ENCODE results near the gene MCM10.

MCM10 gene

GRCh38 chr10:13222151-13222550 lies 60.8 kb downstream of the MCM10 start:
- H3K4me3 ChIP-seq (replicated peaks; ENCODE audit: insufficient read depth, low read length): no peak overlapping the region
- TF ChIP-seq SPI1 (IDR thresholded peaks at IDR 0.05; ENCODE audit: borderline replicate concordance, low read depth) (no peak), REST (IDR thresholded peaks at IDR 0.05; ENCODE audit: insufficient replicate concordance, low read depth) (no peak), GABPA (IDR thresholded peaks at IDR 0.05; ENCODE audit: low read depth) (no peak), POLR2AphosphoS5 (IDR thresholded peaks at IDR 0.05; ENCODE audit: low read depth) (no peak)
- TF ChIP-seq, protein P1, sequence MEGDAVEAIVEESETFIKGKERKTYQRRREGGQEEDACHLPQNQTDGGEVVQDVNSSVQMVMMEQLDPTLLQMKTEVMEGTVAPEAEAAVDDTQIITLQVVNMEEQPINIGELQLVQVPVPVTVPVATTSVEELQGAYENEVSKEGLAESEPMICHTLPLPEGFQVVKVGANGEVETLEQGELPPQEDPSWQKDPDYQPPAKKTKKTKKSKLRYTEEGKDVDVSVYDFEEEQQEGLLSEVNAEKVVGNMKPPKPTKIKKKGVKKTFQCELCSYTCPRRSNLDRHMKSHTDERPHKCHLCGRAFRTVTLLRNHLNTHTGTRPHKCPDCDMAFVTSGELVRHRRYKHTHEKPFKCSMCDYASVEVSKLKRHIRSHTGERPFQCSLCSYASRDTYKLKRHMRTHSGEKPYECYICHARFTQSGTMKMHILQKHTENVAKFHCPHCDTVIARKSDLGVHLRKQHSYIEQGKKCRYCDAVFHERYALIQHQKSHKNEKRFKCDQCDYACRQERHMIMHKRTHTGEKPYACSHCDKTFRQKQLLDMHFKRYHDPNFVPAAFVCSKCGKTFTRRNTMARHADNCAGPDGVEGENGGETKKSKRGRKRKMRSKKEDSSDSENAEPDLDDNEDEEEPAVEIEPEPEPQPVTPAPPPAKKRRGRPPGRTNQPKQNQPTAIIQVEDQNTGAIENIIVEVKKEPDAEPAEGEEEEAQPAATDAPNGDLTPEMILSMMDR (IDR thresholded peaks at IDR 0.05; ENCODE audit: insufficient read depth, low read length): no peak
- H3K27ac ChIP-seq (replicated peaks): no peak overlapping the region
- DNase-seq (ENCODE audit: low read depth in 1 of 2, low spot score in 1 of 2): no peak
- H3K27me3 ChIP-seq (ENCODE audit: insufficient read depth, poor library complexity, severe bottlenecking): no peaks in the 10 kb centered on the region

DNA sequence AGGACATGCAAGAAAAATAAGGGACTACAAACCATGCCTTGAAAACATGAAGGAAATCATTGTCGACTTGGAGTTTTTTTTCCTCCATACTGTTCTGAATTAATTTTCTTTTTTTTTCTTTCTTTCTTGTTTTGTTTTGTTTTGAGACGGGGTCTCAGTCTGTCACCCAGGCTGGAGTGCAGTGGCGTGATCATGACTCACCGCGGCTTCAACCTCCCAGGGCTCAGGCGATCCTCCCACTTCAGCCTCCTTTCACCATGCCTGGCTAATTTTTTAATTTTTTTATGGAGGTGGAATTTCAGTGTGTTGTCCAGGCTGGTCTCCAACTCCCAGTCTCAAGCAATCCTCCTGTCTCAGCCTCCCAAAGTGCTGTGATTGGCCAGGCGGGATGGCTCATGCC lies 61.2 kb downstream of the MCM10 start:
- TF ChIP-seq, protein P1 (IDR thresholded peaks at IDR 0.05; ENCODE audit: insufficient read depth, low read length): no peak
- no peak for TF ChIP-seq GABPA (IDR thresholded peaks at IDR 0.05; ENCODE audit: low read depth)
- no peak for TF ChIP-seq POLR2AphosphoS5 (IDR thresholded peaks at IDR 0.05; ENCODE audit: low read depth)
- TF ChIP-seq REST (IDR thresholded peaks at IDR 0.05; ENCODE audit: insufficient replicate concordance, low read depth): no peak
- TF ChIP-seq SPI1 (IDR thresholded peaks at IDR 0.05; ENCODE audit: borderline replicate concordance, low read depth): no peak
- no peak for DNase-seq (ENCODE audit: low read depth in 1 of 2, low spot score in 1 of 2)
- no peak overlapping the region for H3K27ac ChIP-seq (replicated peaks)
- H3K4me3 ChIP-seq (replicated peaks; ENCODE audit: insufficient read depth, low read length): no peak overlapping the region
- H3K27me3 ChIP-seq (ENCODE audit: insufficient read depth, poor library complexity, severe bottlenecking): no peaks in the 10 kb centered on the region

DNA sequence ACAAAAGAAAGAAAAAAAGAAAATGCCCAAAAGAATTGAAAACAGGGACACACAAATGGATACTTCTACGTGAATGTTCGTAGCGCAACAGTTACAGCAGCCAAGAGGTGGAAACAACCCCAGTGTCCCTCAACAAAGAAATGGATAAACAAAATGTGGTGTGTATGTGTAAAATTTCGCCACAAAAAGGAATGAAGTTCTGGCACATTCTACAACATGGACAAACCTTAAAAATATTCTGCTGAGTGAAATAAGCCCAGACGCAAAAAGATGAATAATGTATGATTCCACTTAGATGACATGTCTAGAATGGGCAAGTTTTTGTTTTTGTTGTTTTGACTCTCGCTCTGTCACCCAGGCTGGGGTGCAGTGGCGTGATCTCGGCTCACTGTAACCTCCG lies 61.9 kb downstream of the MCM10 start:
- Histone ChIP-seq H3K27ac (replicated peaks) (no peak overlapping the region), H3K4me3 (replicated peaks; ENCODE audit: insufficient read depth, low read length) (no peak overlapping the region), H3K27me3 (ENCODE audit: insufficient read depth, poor library complexity, severe bottlenecking) (no peaks in the 10 kb centered on the region)
- no peak for DNase-seq (ENCODE audit: low read depth in 1 of 2, low spot score in 1 of 2)
- no peak for TF ChIP-seq REST (IDR thresholded peaks at IDR 0.05; ENCODE audit: insufficient replicate concordance, low read depth)
- TF ChIP-seq SPI1 (IDR thresholded peaks at IDR 0.05; ENCODE audit: borderline replicate concordance, low read depth): no peak
- TF ChIP-seq, protein P1 (IDR thresholded peaks at IDR 0.05; ENCODE audit: insufficient read depth, low read length): no peak

All from HL-60 (cell line).